ENCODE data around the gene LDLRAD3. TPM values are rescaled to one million over a fixed set of nuclear protein-coding genes. Genes with fewer than 3 reads are reported as not detected.

The LDLRAD3 gene
- total RNA-seq, 2 experiments from 2014 or later = not detected

DNA sequence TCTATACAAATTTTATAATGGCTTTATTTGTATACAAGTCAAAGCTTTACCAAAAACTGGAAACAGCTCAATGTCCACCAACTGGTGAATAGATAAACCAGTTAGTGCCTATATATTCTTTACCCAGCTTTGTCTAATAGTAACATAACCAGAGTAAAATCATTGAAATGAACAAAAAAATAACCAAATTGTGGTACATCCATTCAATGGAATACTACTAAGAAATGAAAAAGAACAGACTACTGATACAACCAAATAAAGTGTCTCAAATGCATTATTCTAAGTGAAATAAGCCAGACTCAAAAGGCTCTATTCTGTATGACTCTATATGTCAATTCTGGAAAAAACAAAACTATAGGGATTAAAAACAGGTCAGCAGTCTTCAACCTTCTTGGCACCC is 40.9 kb upstream of the LDLRAD3 start:
- H3K4me1 ChIP-seq (ENCODE audit: insufficient read depth, low read length, poor library complexity, severe bottlenecking) = no peaks in the 10 kb centered on the region
- H3K4me3 ChIP-seq (ENCODE audit: low read depth, low read length, poor library complexity, severe bottlenecking) = no peak overlapping the region
- no peak overlapping the region for H2AFZ ChIP-seq (ENCODE audit: low read length)
- BruUV-seq (replicated peaks) = no TSS peak
- intact Hi-C loops (cut with micrococcal nuclease; ENCODE audit: unreplicated experiment) = no loop called here
- H3K9me3 ChIP-seq (ENCODE audit: low read length) = peaks cover 16% of the 10 kb centered on the region
- no peaks in the 10 kb centered on the region for H3K79me2 ChIP-seq (ENCODE audit: insufficient read depth, low read depth, low read length)
- no peaks in the 10 kb centered on the region for H3K36me3 ChIP-seq (ENCODE audit: insufficient read depth, low read length)
- DNase-seq (ENCODE audit: low spot score) = no peak
- ChIA-PET POLR2A (no interaction called here), CTCF (ENCODE audit: unreplicated experiment) (no interaction called here)
- no peak overlapping the region for H3K27ac ChIP-seq (ENCODE audit: low read depth, low read length, poor library complexity, severe bottlenecking)
- no peak for TF ChIP-seq EZH2phosphoT487 (IDR thresholded peaks at IDR 0.05; ENCODE audit: borderline replicate concordance, low read depth, low read length)
- TF ChIP-seq, protein P1, sequence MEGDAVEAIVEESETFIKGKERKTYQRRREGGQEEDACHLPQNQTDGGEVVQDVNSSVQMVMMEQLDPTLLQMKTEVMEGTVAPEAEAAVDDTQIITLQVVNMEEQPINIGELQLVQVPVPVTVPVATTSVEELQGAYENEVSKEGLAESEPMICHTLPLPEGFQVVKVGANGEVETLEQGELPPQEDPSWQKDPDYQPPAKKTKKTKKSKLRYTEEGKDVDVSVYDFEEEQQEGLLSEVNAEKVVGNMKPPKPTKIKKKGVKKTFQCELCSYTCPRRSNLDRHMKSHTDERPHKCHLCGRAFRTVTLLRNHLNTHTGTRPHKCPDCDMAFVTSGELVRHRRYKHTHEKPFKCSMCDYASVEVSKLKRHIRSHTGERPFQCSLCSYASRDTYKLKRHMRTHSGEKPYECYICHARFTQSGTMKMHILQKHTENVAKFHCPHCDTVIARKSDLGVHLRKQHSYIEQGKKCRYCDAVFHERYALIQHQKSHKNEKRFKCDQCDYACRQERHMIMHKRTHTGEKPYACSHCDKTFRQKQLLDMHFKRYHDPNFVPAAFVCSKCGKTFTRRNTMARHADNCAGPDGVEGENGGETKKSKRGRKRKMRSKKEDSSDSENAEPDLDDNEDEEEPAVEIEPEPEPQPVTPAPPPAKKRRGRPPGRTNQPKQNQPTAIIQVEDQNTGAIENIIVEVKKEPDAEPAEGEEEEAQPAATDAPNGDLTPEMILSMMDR (conservative IDR thresholded peaks at IDR 0.05; ENCODE audit: low read length) = no peak
- no peaks in the 10 kb centered on the region for H4K20me1 ChIP-seq (ENCODE audit: insufficient read depth, low read length)
- no peaks in the 10 kb centered on the region for H3K9me2 ChIP-seq (ENCODE audit: insufficient read depth, low read length)
- no peak overlapping the region for H3K4me2 ChIP-seq (ENCODE audit: low read length)

DNA sequence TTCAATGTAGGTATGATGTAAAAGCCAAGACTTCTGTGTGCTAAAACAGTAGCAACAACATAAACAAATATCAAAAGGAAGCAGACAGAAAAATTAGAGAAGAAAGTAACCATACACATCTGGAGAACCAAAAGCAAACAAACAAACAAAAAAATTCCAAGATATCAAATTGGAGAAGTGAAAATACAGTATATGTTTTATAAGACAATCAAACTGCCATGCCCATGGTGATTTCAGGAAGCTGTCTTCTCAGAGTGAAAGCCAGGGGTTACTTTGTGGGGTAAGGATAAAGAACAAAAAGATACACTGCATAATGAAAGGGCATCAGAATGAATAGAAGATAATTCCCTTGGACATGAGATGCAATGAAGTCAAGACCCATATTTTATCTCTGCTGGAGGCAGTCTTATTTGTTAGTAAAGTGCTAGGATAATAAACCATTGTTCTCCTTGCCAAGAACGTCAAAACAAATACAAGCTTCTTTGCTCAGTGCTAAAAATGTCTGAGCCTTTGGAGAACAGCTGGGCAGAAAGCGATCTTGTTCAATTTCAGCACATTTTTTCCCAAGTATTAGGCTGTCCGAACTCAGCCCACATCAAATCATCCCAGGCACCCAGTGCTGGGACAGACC is 38.1 kb upstream of the LDLRAD3 start:
- Histone ChIP-seq H3K79me2 (ENCODE audit: insufficient read depth, low read depth, low read length) (no peaks in the 10 kb centered on the region), H4K20me1 (ENCODE audit: insufficient read depth, low read length) (no peaks in the 10 kb centered on the region), H3K4me2 (ENCODE audit: low read length) (no peak overlapping the region), H2AFZ (ENCODE audit: low read length) (no peak overlapping the region), H3K4me1 (ENCODE audit: insufficient read depth, low read length, poor library complexity, severe bottlenecking) (no peaks in the 10 kb centered on the region), H3K9me2 (ENCODE audit: insufficient read depth, low read length) (no peaks in the 10 kb centered on the region), H3K36me3 (ENCODE audit: insufficient read depth, low read length) (no peaks in the 10 kb centered on the region), H3K4me3 (ENCODE audit: low read depth, low read length, poor library complexity, severe bottlenecking) (no peak overlapping the region), H3K27ac (ENCODE audit: low read depth, low read length, poor library complexity, severe bottlenecking) (no peak overlapping the region), H3K9me3 (ENCODE audit: low read length) (peaks cover 16% of the 10 kb centered on the region)
- ChIA-PET CTCF (ENCODE audit: unreplicated experiment) (no interaction called here), POLR2A (no interaction called here)
- BruUV-seq (replicated peaks) = no TSS peak
- TF ChIP-seq, protein P1 (conservative IDR thresholded peaks at IDR 0.05; ENCODE audit: low read length) = no peak
- no peak for TF ChIP-seq EZH2phosphoT487 (IDR thresholded peaks at IDR 0.05; ENCODE audit: borderline replicate concordance, low read depth, low read length)
- no peak for DNase-seq (ENCODE audit: low spot score)
- intact Hi-C loops (cut with micrococcal nuclease; ENCODE audit: unreplicated experiment) = no loop called here

DNA sequence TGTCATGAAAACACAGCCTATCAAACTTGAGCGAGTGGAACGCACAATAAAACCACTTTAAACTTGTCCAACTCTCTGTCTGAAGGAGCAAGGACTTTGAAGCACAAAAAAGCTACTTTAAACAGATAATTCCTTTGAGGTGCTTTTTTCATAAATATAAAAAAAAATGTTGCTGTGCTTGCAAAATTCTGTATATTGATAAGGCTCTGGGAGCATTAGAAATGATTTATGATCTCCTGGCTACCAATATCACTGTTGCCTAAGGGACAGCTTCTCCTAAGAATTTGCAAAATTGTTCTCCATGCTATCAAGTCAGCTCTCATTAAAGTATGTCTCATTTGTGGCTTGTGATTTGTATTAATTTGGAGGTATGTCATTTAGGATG is 37.6 kb upstream of the LDLRAD3 start:
- Histone ChIP-seq H3K36me3 (ENCODE audit: insufficient read depth, low read length) (no peaks in the 10 kb centered on the region), H3K4me1 (ENCODE audit: insufficient read depth, low read length, poor library complexity, severe bottlenecking) (no peaks in the 10 kb centered on the region), H3K4me2 (ENCODE audit: low read length) (no peak overlapping the region), H3K27ac (ENCODE audit: low read depth, low read length, poor library complexity, severe bottlenecking) (no peak overlapping the region), H3K9me3 (ENCODE audit: low read length) (peaks cover 16% of the 10 kb centered on the region), H4K20me1 (ENCODE audit: insufficient read depth, low read length) (no peaks in the 10 kb centered on the region), H3K4me3 (ENCODE audit: low read depth, low read length, poor library complexity, severe bottlenecking) (no peak overlapping the region), H3K79me2 (ENCODE audit: insufficient read depth, low read depth, low read length) (no peaks in the 10 kb centered on the region), H3K9me2 (ENCODE audit: insufficient read depth, low read length) (no peaks in the 10 kb centered on the region), H2AFZ (ENCODE audit: low read length) (no peak overlapping the region)
- no TSS peak for BruUV-seq (replicated peaks)
- intact Hi-C loops (cut with micrococcal nuclease; ENCODE audit: unreplicated experiment) = no loop called here
- TF ChIP-seq, protein P1 (conservative IDR thresholded peaks at IDR 0.05; ENCODE audit: low read length) = no peak
- no peak for TF ChIP-seq EZH2phosphoT487 (IDR thresholded peaks at IDR 0.05; ENCODE audit: borderline replicate concordance, low read depth, low read length)
- CTCF ChIA-PET (ENCODE audit: unreplicated experiment) = no interaction called here
- POLR2A ChIA-PET = interaction anchor here (0.6 kb wide), 1 partner anchor 32 kb away, joined by 5 read pairs; no protein-coding TSS in a partner anchor
- DNase-seq (ENCODE audit: low spot score) = no peak
